H1 (cell line): Measurements from ENCODE around the gene GFOD1. TPM values are rescaled to one million over a fixed set of nuclear protein-coding genes. Genes with fewer than 3 reads are reported as not detected.

Experiments
- CTCF ChIA-PET: fragments of 300-600 bp; sonication (Branson Sonifier 250); formaldehyde crosslinking; loops from one replicate; lab custom pipeline; 2021; ENCODE audit not compliant: partially characterized antibody; lab: Charles Lee
- POLR2A ChIA-PET: fragments of 300-600 bp; sonication (Branson Sonifier 250); formaldehyde crosslinking; loops from one replicate; lab custom pipeline; 2021; ENCODE audit warnings: inconsistent platforms; ENCODE audit not compliant: partially characterized antibody; lab: Charles Lee
- DNase-seq, 2 experiments: peaks; one replicate each; pipeline versions ENCODE4 v3.0.0 to v3.0.0-alpha.2; 2010 to 2022; ENCODE audit warnings: low spot score in 2 of 2, low read depth in 1 of 2, mixed read lengths in 1 of 2
- FAIRE-seq: peaks from 2 replicates; lab custom pipeline; 2011; peaks lifted over from hg19 to GRCh38; lab: Jason Lieb, UNC
- H2AFZ ChIP-seq: 2 replicates; pipeline ENCODE4 v1.8.1; 2012; ENCODE audit warnings: low read length, inconsistent platforms
- H2AK5ac ChIP-seq: 2 replicates; pipeline ENCODE4 v1.6.1; 2013; ENCODE audit warnings: low read depth, low read length
- H2BK120ac ChIP-seq: replicated peaks from 2 replicates; pipeline ENCODE3; 2013; ENCODE audit warnings: low read depth, low read length, inconsistent platforms
- H2BK12ac ChIP-seq: 2 replicates; pipeline ENCODE4 v1.6.1; 2013; ENCODE audit warnings: low read depth, low read length
- H2BK15ac ChIP-seq: 2 replicates; pipeline ENCODE4 v1.6.1; 2013; ENCODE audit warnings: low read length
- H2BK20ac ChIP-seq: 2 replicates; pipeline ENCODE4 v1.6.1; 2013; ENCODE audit warnings: low read length
- H2BK5ac ChIP-seq: 2 replicates; pipeline ENCODE4 v1.6.1; 2013; ENCODE audit warnings: low read depth, low read length
- H3K14ac ChIP-seq: 2 replicates; pipeline ENCODE4 v1.6.1; 2013; ENCODE audit warnings: inconsistent platforms; ENCODE audit not compliant: insufficient read length
- H3K18ac ChIP-seq: 2 replicates; pipeline ENCODE4 v1.6.1; 2013; ENCODE audit warnings: low read length; ENCODE audit errors: extremely low read depth
- H3K23ac ChIP-seq: 2 replicates; pipeline ENCODE4 v1.6.1; 2013; ENCODE audit warnings: inconsistent platforms; ENCODE audit not compliant: insufficient read length
- H3K23me2 ChIP-seq: 2 replicates; pipeline ENCODE4 v1.6.1; 2013; ENCODE audit warnings: low read depth, low read length
- H3K27ac ChIP-seq: 2 replicates; pipeline ENCODE4 v1.6.1; 2011; ENCODE audit warnings: low read depth, low read length, inconsistent platforms
- H3K27me3 ChIP-seq, 4 experiments: replicated peaks in 1 of 4; 1 replicate in 1 of 4; 2 replicates in 3 of 4; pipeline versions ENCODE4 v1.6.1 to v1.8.1; 2011 to 2013; ENCODE audit warnings: low read length in 3 of 4, mild to moderate bottlenecking in 3 of 4, inconsistent platforms in 2 of 4, mixed read lengths in 2 of 4, moderate library complexity in 1 of 4; ENCODE audit not compliant: control insufficient read depth in 3 of 4, insufficient read depth in 3 of 4; ENCODE audit errors: extremely low read depth in 1 of 4
- H3K36me3 ChIP-seq, 4 experiments: 2 replicates each; pipeline versions ENCODE4 v1.6.1 to v1.8.1; 2011 to 2013; ENCODE audit warnings: mild to moderate bottlenecking in 4 of 4, low read length in 3 of 4, moderate library complexity in 2 of 4, control low read depth in 1 of 4, inconsistent platforms in 1 of 4; ENCODE audit not compliant: insufficient read depth in 4 of 4, control insufficient read depth in 2 of 4
- H3K4ac ChIP-seq: replicated peaks from 2 replicates; pipeline ENCODE3; 2013; ENCODE audit warnings: low read length, low read depth, mixed read lengths, inconsistent platforms; ENCODE audit not compliant: insufficient read length
- H3K4me1 ChIP-seq, 4 experiments: replicated peaks in 1 of 4; 1 replicate in 1 of 4; 2 replicates in 3 of 4; pipeline versions ENCODE4 v1.6.1 to v1.8.1; 2011 to 2013; ENCODE audit warnings: low read length in 3 of 4, inconsistent platforms in 2 of 4, mixed read lengths in 1 of 4; ENCODE audit not compliant: insufficient read depth in 4 of 4, control insufficient read depth in 3 of 4
- H3K4me2 ChIP-seq, 2 experiments: 2 replicates each; pipeline versions ENCODE4 v1.6.1 to v1.8.1; 2011 to 2013; ENCODE audit warnings: low read depth in 2 of 2, low read length in 2 of 2, control low read depth in 1 of 2, inconsistent platforms in 1 of 2, mild to moderate bottlenecking in 1 of 2; ENCODE audit not compliant: insufficient read depth in 1 of 2
- H3K4me3 ChIP-seq, 4 experiments: fragments of 200-600, 300-600 bp in 1 of 4; sonication (generic), shearing (Covaris generic), sonication (Bioruptor Twin) in 1 of 4; 2 replicates each; pipeline versions ENCODE4 v1.5.1 to v1.8.1; 2011 to 2016; ENCODE audit warnings: low read length in 4 of 4, low read depth in 3 of 4, control low read depth in 2 of 4, inconsistent platforms in 2 of 4, mild to moderate bottlenecking in 2 of 4, mixed read lengths in 1 of 4, moderate library complexity in 1 of 4; ENCODE audit not compliant: insufficient read depth in 2 of 4; ENCODE audit errors: extremely low read depth in 1 of 4
- H3K56ac ChIP-seq: replicated peaks from 2 replicates; pipeline ENCODE3; 2013; ENCODE audit warnings: low read depth, mild to moderate bottlenecking, mixed read lengths, low read length, inconsistent platforms; ENCODE audit not compliant: insufficient read length
- H3K79me1 ChIP-seq: 2 replicates; pipeline ENCODE4 v1.6.1; 2013; ENCODE audit warnings: low read depth, low read length, control low read depth
- H3K79me2 ChIP-seq, 2 experiments: 2 replicates each; pipeline versions ENCODE4 v1.6.1 to v1.8.1; 2012 to 2013; ENCODE audit warnings: low read length in 2 of 2, mild to moderate bottlenecking in 2 of 2, inconsistent platforms in 1 of 2; ENCODE audit not compliant: insufficient read depth in 2 of 2, control insufficient read depth in 1 of 2
- H3K9ac ChIP-seq, 4 experiments: replicated peaks in 1 of 4; 1 replicate in 1 of 4; 2 replicates in 3 of 4; pipeline versions ENCODE4 v1.6.1 to v1.8.1; 2011 to 2013; ENCODE audit warnings: low read depth in 3 of 4, low read length in 3 of 4, control low read depth in 2 of 4, mild to moderate bottlenecking in 2 of 4, moderate library complexity in 2 of 4, inconsistent platforms in 1 of 4; ENCODE audit errors: extremely low read depth in 1 of 4
- H3K9me3 ChIP-seq, 2 experiments: 2 replicates each; pipeline versions ENCODE4 v1.6.1 to v1.8.1; 2012 to 2013; ENCODE audit warnings: mild to moderate bottlenecking in 2 of 2, moderate library complexity in 2 of 2, control low read depth in 1 of 2, inconsistent platforms in 1 of 2, low read depth in 1 of 2, low read length in 1 of 2, mixed read lengths in 1 of 2; ENCODE audit not compliant: insufficient read depth in 2 of 2
- H4K20me1 ChIP-seq, 2 experiments: replicated peaks in 1 of 2; 2 replicates each; pipeline versions ENCODE3 to v1.8.1; 2011 to 2013; ENCODE audit warnings: inconsistent platforms in 2 of 2, low read length in 2 of 2, mild to moderate bottlenecking in 1 of 2; ENCODE audit not compliant: insufficient read depth in 2 of 2, control insufficient read depth in 1 of 2
- H4K5ac ChIP-seq: 2 replicates; pipeline ENCODE4 v1.6.1; 2013; ENCODE audit warnings: low read length, low read depth, mixed read lengths, inconsistent platforms; ENCODE audit not compliant: insufficient read length
- H4K8ac ChIP-seq: 2 replicates; pipeline ENCODE4 v1.8.0; 2013; ENCODE audit warnings: mild to moderate bottlenecking, moderate library complexity, low read length, inconsistent platforms; ENCODE audit not compliant: insufficient read depth; ENCODE audit errors: extremely low read depth
- H4K91ac ChIP-seq: replicated peaks from 2 replicates; pipeline ENCODE3; 2013; ENCODE audit warnings: low read length, mixed read lengths, inconsistent platforms; ENCODE audit not compliant: insufficient read length
- CREB1 ChIP-seq: IDR thresholded peaks from 2 replicates; pipeline ENCODE4 v1.6.1; 2012; ENCODE audit warnings: inconsistent platforms
- E2F6 ChIP-seq: IDR thresholded peaks from 2 replicates; pipeline ENCODE4 v1.6.1; 2012; ENCODE audit warnings: inconsistent platforms
- NRF1 ChIP-seq: IDR thresholded peaks from 2 replicates; pipeline ENCODE4 v1.6.1; 2011; ENCODE audit warnings: mild to moderate bottlenecking, low read depth, low read length, improper control_type of control experiment
- SP2 ChIP-seq: IDR thresholded peaks from 2 replicates; pipeline ENCODE4 v1.6.1; 2012; ENCODE audit warnings: mild to moderate bottlenecking, low read length, inconsistent platforms
- YY1 ChIP-seq: IDR thresholded peaks from 2 replicates; pipeline ENCODE4 v1.6.1; 2011; ENCODE audit warnings: low read depth, mild to moderate bottlenecking, low read length
- WGBS, 2 experiments: shearing (Covaris generic) in 1 of 2; methylation state at CpG; one replicate each; pipeline versions ENCODE4 v1.1.6 to v1.1.7; 2013 to 2015; ENCODE audit warnings: low lambda C conversion rate in 2 of 2, mixed read lengths in 2 of 2, inconsistent platforms in 1 of 2, low coverage in 1 of 2, missing lambda C conversion rate in 1 of 2; ENCODE audit not compliant: insufficient replicate concordance in 2 of 2, insufficient coverage in 1 of 2, insufficient read length in 1 of 2; ENCODE audit errors: extremely low coverage in 1 of 2, missing lambda C conversion rate in 1 of 2; 5-methylcytosine and 5-hydroxymethylcytosine counted together
- polyA plus RNA-seq, 7 experiments: library from polyadenylated mRNA; depleted of rRNA in 3 of 7; stranded (reverse) in 5 of 7; unstranded in 2 of 7; fragments of >200 nt in 5 of 7; fragments of 200-250 nt in 2 of 7; gene quantifications; 1 replicate in 5 of 7; 2 replicates in 1 of 7; 4 replicates in 1 of 7; pipeline versions ENCODE4 v1.2.1 to v1.2.3, GENCODE V29; 2011 to 2013; ENCODE audit warnings: missing spikeins in 2 of 7, mixed read lengths in 2 of 7
- total RNA-seq: library from RNA; stranded (reverse); fragmentation: NEBNext Ultra II Directional; extraction: Animal tissue kit (Norgen Biotek cat#: 25700); gene quantifications from 2 replicates; pipeline ENCODE4 v1.2.1, GENCODE V29; 2021

The GFOD1 gene
- total and polyA plus RNA-seq, 2 of the 8 experiments (the other 6 are each of a cell fraction or from before 2014, with no cell fraction given), result 2.5 to 8.8 TPM

DNA sequence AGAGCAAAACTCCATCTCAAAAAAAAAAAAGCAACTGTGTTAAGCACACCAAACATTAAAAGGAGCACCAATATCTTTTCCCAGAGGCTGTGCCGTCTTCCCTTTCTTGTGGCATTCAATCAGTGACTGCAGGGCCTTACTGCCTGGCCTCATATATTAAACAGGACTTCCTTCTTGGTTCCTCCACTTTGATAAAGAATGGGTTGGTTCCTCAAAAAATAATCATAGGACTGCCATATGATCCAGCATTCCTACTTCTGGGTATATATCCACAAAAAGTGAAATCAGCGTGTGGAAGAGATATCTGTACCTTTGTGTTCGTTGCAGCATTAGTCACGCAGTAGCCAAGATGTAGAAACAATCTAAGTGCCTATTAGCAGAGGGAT, 40.3 kb upstream of the GFOD1 start:
- Histone ChIP-seq H2AFZ (no peak overlapping the region), H2BK5ac (no peak overlapping the region), H3K36me3 (no peaks in the 10 kb centered on the region), H4K5ac (no peak overlapping the region), H2BK20ac (no peak overlapping the region), H3K4ac (no peak overlapping the region), H4K91ac (no peak overlapping the region), H3K9me3 (no peaks in the 10 kb centered on the region), H3K27me3 (no peaks in the 10 kb centered on the region), H3K4me1 (peaks cover 0 to 8% (median 3%) of the 10 kb centered on the region in 4 experiments; a peak in 4 of 7 replicates), H4K8ac (no peak overlapping the region), H3K18ac (no peak overlapping the region), H3K9ac (no peak overlapping the region), H3K56ac (no peak overlapping the region), H3K79me1 (no peaks in the 10 kb centered on the region), H3K4me2 (no peak overlapping the region), H3K14ac (no peak overlapping the region), H2AK5ac (no peak overlapping the region), H3K79me2 (no peaks in the 10 kb centered on the region), H4K20me1 (no peaks in the 10 kb centered on the region), H3K23me2 (no peaks in the 10 kb centered on the region), H2BK15ac (no peak overlapping the region), H2BK120ac (no peak overlapping the region), H3K23ac (no peak overlapping the region), H2BK12ac (no peak overlapping the region), H3K27ac (no peak overlapping the region), H3K4me3 (no peak overlapping the region)
- ChIA-PET CTCF (no interaction called here), POLR2A (no interaction called here)
- DNase-seq, result no peak
- no peak for FAIRE-seq
- WGBS, 2 experiments, result 95% methylated on average over 4 of the region's 4 CpGs; no CpG with 5 or more reads in 1 of the 2 experiments
- TF ChIP-seq CREB1, result no peak
- TF ChIP-seq E2F6, result no peak
- TF ChIP-seq YY1, result no peak
- TF ChIP-seq NRF1, result no peak
- TF ChIP-seq SP2, result no peak
